IMR-90 (cell line): ENCODE results near the gene RASL11B. TPM values are rescaled to one million over a fixed set of nuclear protein-coding genes. Genes with fewer than 3 reads are reported as not detected.

ENCODE experiments used
- ATAC-seq: fragments of 200-7000 bp; cut with Tn5 transposase; 2 replicates; pipeline ENCODE4 v1.9.1; 2020; ENCODE audit warnings: low read depth, mild to moderate bottlenecking, moderate library complexity
- BruUV-seq: library from RNA; stranded (reverse); fragments of 400-500 nt; replicated peaks from 2 replicates; lab custom pipeline; 2021; lab: Mats Ljungman, UMichigan
- CTCF ChIA-PET: fragments of 300-600 bp; formaldehyde crosslinking; extraction: SDS; loops from one replicate; lab custom pipeline; 2021; ENCODE audit warnings: antibody characterized with exemption; lab: Yijun Ruan, JAX
- POLR2A ChIA-PET: fragments of 300-600 bp; sonication (Branson Sonifier 250); formaldehyde crosslinking; loops from one replicate; lab custom pipeline; 2022; ENCODE audit warnings: antibody characterized with exemption; ENCODE audit not compliant: unreplicated experiment; lab: Charles Lee
- DNase-seq: peaks from one replicate; pipeline ENCODE4 v3.0.0; 2013
- H2AFZ ChIP-seq: replicated peaks from 2 replicates; pipeline ENCODE3; 2013; ENCODE audit warnings: low read length, mild to moderate bottlenecking; ENCODE audit not compliant: poor library complexity
- H2AK5ac ChIP-seq: 2 replicates; pipeline ENCODE4 v1.6.1; 2013; ENCODE audit warnings: low read depth, low read length, inconsistent platforms
- H2AK9ac ChIP-seq: replicated peaks from 2 replicates; pipeline ENCODE3; 2013; ENCODE audit warnings: mild to moderate bottlenecking, low read depth, low read length, moderate library complexity; ENCODE audit not compliant: poor library complexity
- H2BK120ac ChIP-seq: 2 replicates; pipeline ENCODE4 v1.6.1; 2013; ENCODE audit warnings: low read depth, low read length, inconsistent platforms
- H2BK15ac ChIP-seq: 3 replicates; pipeline ENCODE4 v1.6.1; 2013; ENCODE audit warnings: low read depth, low read length, inconsistent platforms
- H2BK20ac ChIP-seq: 2 replicates; pipeline ENCODE4 v1.6.1; 2013; ENCODE audit warnings: low read depth, mild to moderate bottlenecking, inconsistent platforms, low read length, moderate library complexity
- H2BK5ac ChIP-seq: 2 replicates; pipeline ENCODE4 v1.6.1; 2013; ENCODE audit warnings: mild to moderate bottlenecking, low read depth, low read length, inconsistent platforms; ENCODE audit not compliant: poor library complexity, severe bottlenecking
- H3K14ac ChIP-seq: replicated peaks from 2 replicates; pipeline ENCODE4 v1.6.1; 2013; ENCODE audit warnings: low read depth, low read length, inconsistent platforms
- H3K18ac ChIP-seq: 2 replicates; pipeline ENCODE4 v1.6.1; 2013; ENCODE audit warnings: low read depth, low read length, control low read depth
- H3K23ac ChIP-seq: 2 replicates; pipeline ENCODE4 v1.6.1; 2013; ENCODE audit warnings: low read depth, low read length, inconsistent platforms
- H3K27ac ChIP-seq: 2 replicates; pipeline ENCODE4 v1.5.1; 2013; ENCODE audit warnings: mild to moderate bottlenecking, control low read depth, low read length; ENCODE audit not compliant: insufficient read depth
- H3K27me3 ChIP-seq: 2 replicates; pipeline ENCODE4 v1.6.1; 2013; ENCODE audit warnings: low read length; ENCODE audit not compliant: control insufficient read depth, insufficient read depth
- H3K36me3 ChIP-seq: 2 replicates; pipeline ENCODE4 v1.6.1; 2013; ENCODE audit warnings: low read length, mixed read lengths; ENCODE audit not compliant: control insufficient read depth, insufficient read depth
- H3K4ac ChIP-seq: 2 replicates; pipeline ENCODE4 v1.6.1; 2013; ENCODE audit warnings: low read depth, low read length, inconsistent platforms
- H3K4me1 ChIP-seq: 2 replicates; pipeline ENCODE4 v1.6.1; 2013; ENCODE audit warnings: low read length, mixed read lengths; ENCODE audit not compliant: control insufficient read depth, insufficient read depth
- H3K4me2 ChIP-seq: 2 replicates; pipeline ENCODE4 v1.6.1; 2013; ENCODE audit warnings: low read depth, mild to moderate bottlenecking, control low read depth, low read length, moderate library complexity
- H3K4me3 ChIP-seq: 2 replicates; pipeline ENCODE4 v1.5.1; 2013; ENCODE audit warnings: low read depth, mild to moderate bottlenecking, control low read depth, low read length, moderate library complexity; ENCODE audit not compliant: insufficient read depth
- H3K56ac ChIP-seq: 2 replicates; pipeline ENCODE4 v1.6.1; 2013; ENCODE audit warnings: low read length, inconsistent platforms; ENCODE audit not compliant: insufficient read depth; ENCODE audit errors: extremely low read depth
- H3K79me1 ChIP-seq, 2 experiments: 2 replicates each; pipeline ENCODE4 v1.6.1; 2013; ENCODE audit warnings: low read length in 2 of 2, inconsistent platforms in 1 of 2, low read depth in 1 of 2
- H3K9ac ChIP-seq: 2 replicates; pipeline ENCODE4 v1.6.1; 2013; ENCODE audit warnings: low read depth, low read length, control low read depth
- H3K9me1 ChIP-seq: 2 replicates; pipeline ENCODE4 v1.6.1; 2013; ENCODE audit warnings: low read length, inconsistent platforms; ENCODE audit not compliant: insufficient read depth
- H3K9me3 ChIP-seq: 2 replicates; pipeline ENCODE4 v1.6.1; 2013; ENCODE audit warnings: low read length; ENCODE audit not compliant: control insufficient read depth, insufficient read depth
- H4K20me1 ChIP-seq: 2 replicates; pipeline ENCODE4 v1.6.1; 2013; ENCODE audit warnings: low read length, inconsistent platforms; ENCODE audit not compliant: insufficient read depth
- H4K5ac ChIP-seq: 2 replicates; pipeline ENCODE4 v1.6.1; 2013; ENCODE audit warnings: mild to moderate bottlenecking, low read depth, low read length, control low read depth
- H4K8ac ChIP-seq, 2 experiments: 2 replicates each; pipeline ENCODE4 v1.6.1; 2013; ENCODE audit warnings: low read depth in 2 of 2, low read length in 2 of 2, control low read depth in 1 of 2, inconsistent platforms in 1 of 2
- H4K91ac ChIP-seq: 2 replicates; pipeline ENCODE4 v1.6.1; 2013; ENCODE audit warnings: low read depth, low read length, inconsistent platforms; ENCODE audit not compliant: insufficient read depth
- MAFK ChIP-seq: IDR thresholded peaks from 2 replicates; pipeline ENCODE4 v1.6.1; 2012; ENCODE audit warnings: low read depth, low read length, improper control_type of control experiment
- MXI1 ChIP-seq: IDR thresholded peaks from 2 replicates; pipeline ENCODE4 v1.6.1; 2012; ENCODE audit warnings: low read depth, mild to moderate bottlenecking, low read length, moderate library complexity, borderline replicate concordance
- WGBS, 2 experiments: methylation state at CpG; one replicate each; pipeline versions ENCODE4 v1.1.5 to v1.1.7; 2013; ENCODE audit warnings: missing lambda C conversion rate in 2 of 2; ENCODE audit not compliant: insufficient read length in 1 of 2; ENCODE audit errors: extremely low coverage in 2 of 2; 5-methylcytosine and 5-hydroxymethylcytosine counted together
- dilution Hi-C: fragments of 300-500 bp; cut with HindIII; formaldehyde crosslinking; loops from one replicate; pipeline ENCODE4 v1.14.3; 2018; ENCODE audit warnings: low sequenced_read_pairs; ENCODE audit not compliant: unreplicated experiment
- in situ Hi-C: fragments of 300-500 bp; cut with MboI; formaldehyde crosslinking; loops from 3 replicates; pipeline ENCODE4 v1.14.3; 2019; ENCODE audit warnings: low sequenced_read_pairs, inconsistent platforms, mixed read lengths
- intact Hi-C: fragments of 100-400 bp; cut with micrococcal nuclease; formaldehyde crosslinking; loops from 2 replicates; pipeline ENCODE4 v1.10.0; 2022
- polyA plus RNA-seq, 3 experiments: library from polyadenylated mRNA; depleted of rRNA; stranded (reverse); fragments of >200 nt; gene quantifications; 2 replicates each; pipeline ENCODE4 v1.2.3, GENCODE V29; 2012; ENCODE audit warnings: low replicate concordance in 1 of 3
- total RNA-seq: library from RNA; depleted of rRNA; stranded (reverse); fragments of >200 nt; gene quantifications from 2 replicates; pipeline ENCODE4 v1.2.3, GENCODE V29; 2012

The RASL11B gene
- total and polyA plus RNA-seq, 2 of the 4 experiments (the other 2 are of a cell fraction), result 0.18 to 0.31 TPM

- no peak for TF ChIP-seq MAFK
- no peak for TF ChIP-seq MXI1
- Histone ChIP-seq H2BK120ac (no peak overlapping the region), H3K56ac (no peak overlapping the region), H3K4me1 (peaks cover 13% of the 10 kb centered on the region), H4K91ac (no peak overlapping the region), H3K4me3 (no peak overlapping the region), H3K14ac (no peak overlapping the region), H4K5ac (no peak overlapping the region), H2AK9ac (no peak overlapping the region), H4K8ac (no peak overlapping the region), H3K4ac (no peak overlapping the region), H2AK5ac (0 out of 2 replicates have a peak overlapping the region, but pooled peaks have one; percentile 11), H3K4me2 (no peak overlapping the region), H3K36me3 (no peaks in the 10 kb centered on the region), H3K79me1 (no peaks in the 10 kb centered on the region), H3K9me3 (no peaks in the 10 kb centered on the region), H3K9ac (no peak overlapping the region), H2BK20ac (peak overlapping the region; percentile 41; the same call in 1 of the 2 replicates), H3K18ac (no peak overlapping the region), H4K20me1 (no peaks in the 10 kb centered on the region), H3K9me1 (peaks cover 10% of the 10 kb centered on the region), H2BK5ac (no peak overlapping the region), H3K23ac (no peak overlapping the region), H3K27ac (no peak overlapping the region), H2BK15ac (no peak overlapping the region), H3K27me3 (peaks cover 6% of the 10 kb centered on the region), H2AFZ (no peak overlapping the region)
- no TSS peak for BruUV-seq
- dilution Hi-C loops (no loop called here), in situ Hi-C loops (no loop called here), intact Hi-C loops (no loop called here)
- ChIA-PET POLR2A (no interaction called here), CTCF (no interaction called here)
- ATAC-seq, result no peak
- WGBS, 2 experiments, result 80% methylated on average over 1 of the region's 7 CpGs; no CpG with 5 or more reads in 1 of the 2 experiments
- no peak for DNase-seq
Measured at GRCh38 chr4:52836678-52837077, 25.4 kb upstream of the RASL11B start.
